HEK293 (cell line): ENCODE results near the gene USP33.

Source experiments
- CTCF ChIP-seq: fragments of 450-650 bp; formaldehyde crosslinking; IDR thresholded peaks from 2 replicates; pipeline ENCODE4 v1.5.1; 2016; ENCODE audit warnings: missing biosample characterization, missing genetic modification characterization
- GLIS1 ChIP-seq: fragments of 450-650 bp; formaldehyde crosslinking; IDR thresholded peaks from 2 replicates; pipeline ENCODE4 v1.5.1; 2016; ENCODE audit warnings: missing biosample characterization, missing genetic modification characterization
- GLIS2 ChIP-seq: fragments of 450-650 bp; formaldehyde crosslinking; IDR thresholded peaks from 2 replicates; pipeline ENCODE4 v1.5.1; 2016; ENCODE audit warnings: missing biosample characterization, missing genetic modification characterization
- REST ChIP-seq: fragments of 450-650 bp; formaldehyde crosslinking; IDR thresholded peaks from 2 replicates; pipeline ENCODE4 v1.5.1; 2016; ENCODE audit warnings: missing biosample characterization, missing genetic modification characterization
- SALL2 ChIP-seq: fragments of 450-650 bp; formaldehyde crosslinking; IDR thresholded peaks from 2 replicates; pipeline ENCODE4 v1.5.0; 2017; ENCODE audit warnings: missing biosample characterization, mild to moderate bottlenecking, missing genetic modification characterization, borderline replicate concordance
- SCRT2 ChIP-seq: fragments of 450-650 bp; formaldehyde crosslinking; IDR thresholded peaks from 2 replicates; pipeline ENCODE4 v1.5.1; 2016; ENCODE audit warnings: missing biosample characterization, missing genetic modification characterization
- ZBTB21 ChIP-seq: fragments of 450-650 bp; formaldehyde crosslinking; IDR thresholded peaks from 2 replicates; pipeline ENCODE4 v1.5.1; 2017; ENCODE audit warnings: missing biosample characterization, missing genetic modification characterization
- ZNF169 ChIP-seq: fragments of 450-650 bp; formaldehyde crosslinking; IDR thresholded peaks from 2 replicates; pipeline ENCODE4 v1.5.1; 2016; ENCODE audit warnings: missing biosample characterization, missing genetic modification characterization
- ZNF202 ChIP-seq: fragments of 450-650 bp; formaldehyde crosslinking; IDR thresholded peaks from 2 replicates; pipeline ENCODE4 v1.5.1; 2016; ENCODE audit warnings: missing biosample characterization, missing genetic modification characterization, borderline replicate concordance
- ZNF521 ChIP-seq: fragments of 450-650 bp; formaldehyde crosslinking; IDR thresholded peaks from 2 replicates; pipeline ENCODE4 v1.5.1; 2017; ENCODE audit warnings: missing biosample characterization, mild to moderate bottlenecking, missing genetic modification characterization

GRCh38 chr1:77739235-77739634 is 20.4 kb downstream of the USP33 start:
- TF ChIP-seq GLIS2 (tag by site-specific recombination) (no peak), SCRT2 (no peak), ZNF202 (no peak), SALL2 (tag by site-specific recombination) (no peak), ZNF169 (no peak), REST (tag by site-specific recombination) (no peak), ZBTB21 (tag by site-specific recombination) (no peak), CTCF (tag by site-specific recombination) (no peak), GLIS1 (tag by site-specific recombination) (no peak), ZNF521 (tag by site-specific recombination) (no peak)
